PC-9 (cell line): ENCODE results near the gene EFHD1. TPM values are rescaled to one million over a fixed set of nuclear protein-coding genes. Genes with fewer than 3 reads are reported as not detected.

Source experiments
- BruUV-seq: library from RNA; stranded (reverse); fragments of 400-500 nt; replicated peaks from 2 replicates; lab custom pipeline; 2021; lab: Mats Ljungman, UMichigan
- CTCF ChIA-PET: fragments of 300-600 bp; sonication (Branson Sonifier 250); formaldehyde crosslinking; loops from one replicate; lab custom pipeline; 2022; ENCODE audit warnings: antibody characterized with exemption; lab: Charles Lee
- POLR2A ChIA-PET: fragments of 300-600 bp; sonication (Branson Sonifier 250); formaldehyde crosslinking; loops from one replicate; lab custom pipeline; 2022; ENCODE audit warnings: antibody characterized with exemption; ENCODE audit not compliant: unreplicated experiment; lab: Charles Lee
- DNase-seq, 2 experiments: peaks; one replicate each; pipeline versions ENCODE4 v3.0.0 to v3.0.0-alpha.2; 2015 to 2022; ENCODE audit warnings: mixed read lengths in 1 of 2
- H2AFZ ChIP-seq: fragments of 200-600 bp; sonication (generic); 2 replicates; pipeline ENCODE4 v1.8.1; 2017; ENCODE audit warnings: antibody characterized with exemption
- H3F3A ChIP-seq: fragments of 200-600 bp; sonication (generic); 2 replicates; pipeline ENCODE4 v1.8.1; 2017; ENCODE audit warnings: antibody characterized with exemption, mild to moderate bottlenecking, low read depth; ENCODE audit not compliant: insufficient read depth
- H3K27ac ChIP-seq: fragments of 200-600 bp; sonication (generic); 2 replicates; pipeline ENCODE4 v1.6.1; 2016; ENCODE audit warnings: mixed run types
- H3K27me3 ChIP-seq: fragments of 200-600 bp; sonication (generic); 2 replicates; pipeline ENCODE4 v1.6.1; 2016; ENCODE audit warnings: low read depth, mixed run types; ENCODE audit not compliant: insufficient read depth
- H3K36me3 ChIP-seq: fragments of 200-600 bp; sonication (generic); 2 replicates; pipeline ENCODE4 v1.6.1; 2016; ENCODE audit warnings: low read depth, mixed run types
- H3K4me1 ChIP-seq: fragments of 200-600 bp; sonication (generic); replicated peaks from 2 replicates; pipeline ENCODE4 v1.6.1; 2016; ENCODE audit warnings: mixed run types; ENCODE audit not compliant: insufficient read depth
- H3K4me2 ChIP-seq: fragments of 200-600 bp; sonication (generic); 2 replicates; pipeline ENCODE4 v1.6.1; 2017; ENCODE audit warnings: mixed run types
- H3K4me3 ChIP-seq: fragments of 200-600 bp; sonication (generic); 2 replicates; pipeline ENCODE4 v1.6.1; 2016; ENCODE audit warnings: mixed run types
- H3K79me2 ChIP-seq: fragments of 200-600 bp; sonication (generic); 2 replicates; pipeline ENCODE4 v1.6.1; 2017; ENCODE audit warnings: low read depth, mixed run types
- H3K9me2 ChIP-seq: fragments of 200-600 bp; sonication (generic); 2 replicates; pipeline ENCODE4 v1.8.1; 2017; ENCODE audit warnings: mild to moderate bottlenecking; ENCODE audit not compliant: insufficient read depth
- H3K9me3 ChIP-seq: fragments of 200-600 bp; sonication (generic); 2 replicates; pipeline ENCODE4 v1.8.1; 2016; ENCODE audit warnings: low read depth; ENCODE audit not compliant: insufficient read depth
- H4K20me1 ChIP-seq: fragments of 200-600 bp; sonication (generic); 2 replicates; pipeline ENCODE4 v1.8.1; 2017; ENCODE audit not compliant: insufficient read depth
- CTCF ChIP-seq: fragments of 200-600 bp; sonication (generic); conservative IDR thresholded peaks from 2 replicates; pipeline ENCODE4 v1.6.1; 2017; ENCODE audit warnings: mixed run types, antibody characterized with exemption, mild to moderate bottlenecking, moderate library complexity
- EZH2 ChIP-seq: fragments of 200-600 bp; sonication (generic); IDR thresholded peaks from 2 replicates; pipeline ENCODE4 v1.8.0; 2017; ENCODE audit warnings: antibody characterized with exemption, low read depth
- intact Hi-C: fragments of 100-400 bp; cut with micrococcal nuclease; formaldehyde crosslinking; loops from one replicate; pipeline ENCODE4 v1.10.0; 2022; ENCODE audit not compliant: unreplicated experiment
- total RNA-seq: library from RNA; stranded (reverse); gene quantifications from 2 replicates; pipeline ENCODE4 v1.2.3, GENCODE V29; 2021

EFHD1 gene
- total RNA-seq, 1 experiment from 2014 or later, result 10.6 TPM

DNA sequence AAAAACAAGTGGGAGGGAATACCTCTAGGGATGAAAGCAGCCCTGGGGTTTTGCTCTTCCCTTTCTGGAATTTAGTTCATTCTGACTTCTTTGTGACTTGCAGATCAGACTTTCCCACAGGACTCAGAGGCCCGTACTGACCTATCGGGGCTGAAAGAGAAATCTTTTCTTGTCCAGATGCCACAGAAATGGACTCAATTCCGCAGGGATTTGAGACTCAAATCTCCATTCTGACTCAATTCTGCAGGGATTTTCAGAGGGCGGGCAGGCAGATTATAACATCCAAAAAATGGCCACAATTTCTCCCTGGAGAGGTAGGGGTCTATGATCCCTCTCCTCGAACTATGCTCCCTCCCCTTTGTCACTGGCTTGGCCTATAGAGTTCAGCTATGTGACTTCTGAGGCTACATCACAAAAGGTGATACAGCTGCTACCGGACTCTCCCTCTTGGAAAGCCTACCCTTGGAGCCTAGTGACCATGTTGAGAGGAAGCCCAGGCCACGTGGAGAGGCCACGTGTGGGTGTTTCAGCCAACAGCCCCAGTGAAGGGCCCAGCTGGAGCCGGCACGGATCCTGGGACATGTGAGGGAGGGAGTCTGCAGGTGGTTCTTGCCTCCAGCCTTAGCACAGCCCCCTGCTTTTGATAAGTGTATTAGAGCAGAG is 4.8 kb upstream of the EFHD1 start:
- Histone ChIP-seq H2AFZ (no peak overlapping the region), H3K4me3 (no peak overlapping the region), H3F3A (peaks cover 16% of the 10 kb centered on the region; the same call in 1 of the 2 replicates), H4K20me1 (no peaks in the 10 kb centered on the region), H3K79me2 (no peaks in the 10 kb centered on the region), H3K36me3 (no peaks in the 10 kb centered on the region), H3K4me2 (no peak overlapping the region), H3K27ac (no peak overlapping the region), H3K9me2 (no peaks in the 10 kb centered on the region), H3K4me1 (peaks cover 26% of the 10 kb centered on the region), H3K9me3 (no peaks in the 10 kb centered on the region), H3K27me3 (peaks cover 11% of the 10 kb centered on the region)
- CTCF ChIA-PET, result interaction anchor here (0.7 kb wide), 1 partner anchor 27 kb away, joined by 4 read pairs; no protein-coding TSS in a partner anchor
- POLR2A ChIA-PET, result no interaction called here
- no peak for TF ChIP-seq EZH2
- TF ChIP-seq CTCF, result no peak
- intact Hi-C loops, result no loop called here
- BruUV-seq, result no TSS peak
- DNase-seq, result no peak

DNA sequence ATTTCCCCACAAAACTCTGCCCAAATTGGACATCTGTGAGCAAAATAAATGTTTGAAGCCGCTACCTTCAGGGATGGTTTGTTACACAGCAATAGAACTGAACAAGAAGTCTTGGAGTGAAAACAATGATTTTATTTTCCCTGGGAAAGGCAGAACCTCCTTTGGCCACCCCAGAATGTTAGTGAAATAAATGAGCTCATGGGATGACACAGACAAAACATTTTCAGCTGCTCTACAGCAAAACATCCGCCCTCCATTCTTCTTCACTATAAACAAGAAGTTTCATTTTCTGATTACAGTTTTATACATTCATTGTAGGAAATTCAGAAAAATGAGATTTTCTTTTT is 4.3 kb upstream of the EFHD1 start:
- Histone ChIP-seq H4K20me1 (no peaks in the 10 kb centered on the region), H3K36me3 (no peaks in the 10 kb centered on the region), H3K4me3 (no peak overlapping the region), H3K4me1 (peaks cover 21% of the 10 kb centered on the region), H3K27me3 (peaks cover 16% of the 10 kb centered on the region), H3K79me2 (no peaks in the 10 kb centered on the region), H3K27ac (no peak overlapping the region), H3K9me2 (no peaks in the 10 kb centered on the region), H2AFZ (no peak overlapping the region), H3K4me2 (no peak overlapping the region), H3K9me3 (no peaks in the 10 kb centered on the region), H3F3A (peaks cover 11% of the 10 kb centered on the region; the same call in 1 of the 2 replicates)
- no peak for DNase-seq
- TF ChIP-seq CTCF (no peak), EZH2 (no peak)
- CTCF ChIA-PET, result interaction anchor here (0.7 kb wide), 1 partner anchor 27 kb away, joined by 4 read pairs; no protein-coding TSS in a partner anchor
- intact Hi-C loops, result no loop called here
- no TSS peak for BruUV-seq
- POLR2A ChIA-PET, result no interaction called here

GRCh38 chr2:232632229-232632903 is 1.0 kb upstream of the EFHD1 start:
- no peaks in the 10 kb centered on the region for H3K9me2 ChIP-seq
- H3K79me2 ChIP-seq, result no peaks in the 10 kb centered on the region
- ChIA-PET POLR2A (interaction anchor here (0.6 kb wide), 1 partner anchor 9 kb away, joined by 5 read pairs; no protein-coding TSS in a partner anchor), CTCF (interaction anchor here (1.7 kb wide), 1 partner anchor 21 kb away, joined by 4 read pairs; no protein-coding TSS in a partner anchor)
- no peaks in the 10 kb centered on the region for H3F3A ChIP-seq
- no TSS peak for BruUV-seq
- peaks cover 12% of the 10 kb centered on the region for H3K4me1 ChIP-seq
- H3K4me3 ChIP-seq, result peak overlapping the region; percentile 90
- no peaks in the 10 kb centered on the region for H3K36me3 ChIP-seq
- H4K20me1 ChIP-seq, result no peaks in the 10 kb centered on the region
- no peak for DNase-seq
- intact Hi-C loops, result loop anchor here (1.0 kb wide), 1 partner anchor 21 kb away; no protein-coding TSS in a partner anchor
- H2AFZ ChIP-seq, result peak overlapping the region; percentile 87
- H3K4me2 ChIP-seq, result peak overlapping the region; percentile 93
- H3K27ac ChIP-seq, result no peak overlapping the region
- H3K27me3 ChIP-seq, result peaks cover 16% of the 10 kb centered on the region
- TF ChIP-seq EZH2 (no peak), CTCF (no peak)
- no peaks in the 10 kb centered on the region for H3K9me3 ChIP-seq
